HG03064 (cell line): Measurements from ENCODE around the gene FAM9C.

Source experiments
- ATAC-seq: cut with Tn5 transposase; IDR thresholded peaks from one replicate; pipeline ENCODE4 v1.9.1; 2021; ENCODE audit warnings: low read depth; ENCODE audit not compliant: unreplicated experiment

FAM9C gene

DNA sequence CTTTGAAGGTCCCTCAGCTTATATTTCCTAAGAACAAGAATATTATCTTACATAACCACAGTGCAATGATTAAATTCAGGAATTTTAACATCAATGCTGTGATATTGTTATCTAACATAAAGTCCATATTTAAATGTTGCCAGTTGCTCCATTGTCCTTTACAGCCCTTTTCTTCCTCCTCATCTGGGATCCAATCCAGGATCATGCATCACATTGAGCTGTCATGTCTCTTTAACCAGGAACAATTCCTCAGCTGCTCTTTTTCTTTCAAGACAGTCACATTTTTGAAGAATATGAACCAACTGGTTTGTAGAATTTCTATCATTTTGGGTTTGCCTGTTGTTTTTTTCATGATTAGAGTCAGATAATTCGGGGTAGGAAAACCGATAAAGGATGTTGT, 57.5 kb downstream of the FAM9C start:
- ATAC-seq: no peak

DNA sequence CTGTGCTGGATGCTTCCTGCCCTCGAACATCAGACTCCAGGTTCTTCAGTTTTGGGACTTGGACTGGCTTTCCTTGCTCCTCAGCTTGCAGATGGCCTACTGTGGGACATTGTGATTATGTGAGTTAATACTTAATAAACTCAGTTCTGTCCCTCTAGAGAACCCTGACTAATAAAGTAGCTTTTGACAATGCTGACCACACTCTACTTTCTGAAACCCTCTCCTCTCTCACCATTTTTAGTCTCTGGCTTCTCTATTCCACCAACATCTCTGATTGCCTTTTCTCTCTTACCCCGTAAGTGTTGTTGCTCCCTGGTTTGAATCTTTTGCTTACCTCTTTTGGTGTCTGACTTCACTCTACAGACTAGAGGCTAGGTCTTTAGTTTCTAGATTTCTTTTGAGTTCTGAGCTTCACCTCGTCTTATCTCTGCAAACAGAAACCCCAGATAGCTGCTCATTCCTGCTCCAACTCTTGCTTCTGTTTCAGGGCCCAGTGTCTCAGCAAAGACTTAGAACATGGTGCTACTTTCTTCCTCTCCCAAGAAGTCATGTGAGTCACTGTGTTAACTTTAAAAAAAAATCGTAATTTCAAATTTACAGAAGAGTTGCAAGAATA, 58.1 kb downstream of the FAM9C start:
- ATAC-seq: no peak
